Kidney (tissue), 22 donors: ENCODE measurements around the gene AASDH. TPM values are rescaled to one million over a fixed set of nuclear protein-coding genes. Genes with fewer than 3 reads are reported as not detected.
A peak's percentile ranks its signal among the peaks of the same experiment; 100 is the strongest.

Experiments
- DNase-seq, 5 donors: peaks; one replicate each; pipeline ENCODE4 v3.0.0-alpha.2; 2013 to 2020
- FAIRE-seq: peaks from 2 replicates; lab custom pipeline; 2012; peaks lifted over from hg19 to GRCh38; lab: Jason Lieb, UNC
- H3K27ac ChIP-seq, 2 donors: one replicate each; pipeline ENCODE4 v1.7.0; 2013; ENCODE audit warnings: low read depth in 2 of 2, low read length in 2 of 2, inconsistent platforms in 1 of 2
- H3K27me3 ChIP-seq: one replicate; pipeline ENCODE4 v1.7.1; 2013; ENCODE audit warnings: low read length, inconsistent platforms; ENCODE audit not compliant: control insufficient read depth, insufficient read depth
- H3K36me3 ChIP-seq, 3 donors: one replicate each; pipeline versions ENCODE4 v1.7.0 to v1.7.1; 2013; ENCODE audit warnings: low read length in 3 of 3, control low read depth in 1 of 3, inconsistent platforms in 1 of 3; ENCODE audit not compliant: insufficient read depth in 3 of 3, control insufficient read depth in 2 of 3
- H3K4me1 ChIP-seq, 3 donors: one replicate each; pipeline versions ENCODE4 v1.7.0 to v1.7.1; 2013; ENCODE audit warnings: low read length in 3 of 3, inconsistent platforms in 1 of 3, low read depth in 1 of 3; ENCODE audit not compliant: control insufficient read depth in 2 of 3, insufficient read depth in 2 of 3
- H3K4me3 ChIP-seq, 3 donors: one replicate each; pipeline versions ENCODE4 v1.7.0 to v1.8.1; 2013; ENCODE audit warnings: low read length in 3 of 3, control low read depth in 1 of 3, inconsistent platforms in 1 of 3
- H3K9ac ChIP-seq, 3 donors: one replicate each; pipeline versions ENCODE4 v1.7.0 to v1.7.1; 2013; ENCODE audit warnings: low read length in 3 of 3, control low read depth in 1 of 3, inconsistent platforms in 1 of 3
- H3K9me3 ChIP-seq, 3 donors: one replicate each; pipeline versions ENCODE4 v1.7.0 to v1.7.1; 2013; ENCODE audit warnings: low read length in 3 of 3, control low read depth in 1 of 3, inconsistent platforms in 1 of 3; ENCODE audit not compliant: control insufficient read depth in 2 of 3, insufficient read depth in 1 of 3
- CTCF ChIP-seq: IDR thresholded peaks from 3 replicates; pipeline ENCODE4 v1.5.1; 2012; ENCODE audit warnings: mild to moderate bottlenecking, moderate library complexity, borderline replicate concordance; ENCODE audit not compliant: insufficient read depth; ENCODE audit errors: extremely low read depth
- intact Hi-C: fragments of 100-400 bp; cut with DNase I; formaldehyde crosslinking; loops from one replicate; pipeline ENCODE4 v1.11.1; 2022
- long read RNA-seq, 10 donors: library from polyadenylated mRNA in 1 of 10; unstranded in 1 of 10; transcript quantifications; one replicate each; pipeline ENCODE4 v2.0.0 and lab custom pipeline, GENCODE V29; 2021 to 2026
- polyA plus RNA-seq: library from polyadenylated mRNA; stranded (reverse); fragments of 350-450 nt; fragmentation: Illumina TruSeq; extraction: RNeasy Lipid Tissue Mini Kit (QIAGEN cat#74804); gene quantifications from one replicate; pipeline ENCODE4 v1.2.3, GENCODE V29; 2014; ENCODE audit warnings: low read depth, low replicate concordance; ENCODE audit not compliant: insufficient read depth
- total RNA-seq: library from RNA; stranded (reverse); fragmentation: NEBNext Ultra II Directional; extraction: Animal tissue kit (Norgen Biotek cat#: 25700); gene quantifications from one replicate; pipeline ENCODE4 v1.2.1, GENCODE V29; 2021
- donor health status: control.
- donor health status: control.
- donor health status: control.
- donor health status: control.
- donor health status: control.
- donor health status: DM: yes; HTN: yes; CAD: no.
- donor health status: Normal renal cell carcinoma (clear cell type).

AASDH gene, protein sequence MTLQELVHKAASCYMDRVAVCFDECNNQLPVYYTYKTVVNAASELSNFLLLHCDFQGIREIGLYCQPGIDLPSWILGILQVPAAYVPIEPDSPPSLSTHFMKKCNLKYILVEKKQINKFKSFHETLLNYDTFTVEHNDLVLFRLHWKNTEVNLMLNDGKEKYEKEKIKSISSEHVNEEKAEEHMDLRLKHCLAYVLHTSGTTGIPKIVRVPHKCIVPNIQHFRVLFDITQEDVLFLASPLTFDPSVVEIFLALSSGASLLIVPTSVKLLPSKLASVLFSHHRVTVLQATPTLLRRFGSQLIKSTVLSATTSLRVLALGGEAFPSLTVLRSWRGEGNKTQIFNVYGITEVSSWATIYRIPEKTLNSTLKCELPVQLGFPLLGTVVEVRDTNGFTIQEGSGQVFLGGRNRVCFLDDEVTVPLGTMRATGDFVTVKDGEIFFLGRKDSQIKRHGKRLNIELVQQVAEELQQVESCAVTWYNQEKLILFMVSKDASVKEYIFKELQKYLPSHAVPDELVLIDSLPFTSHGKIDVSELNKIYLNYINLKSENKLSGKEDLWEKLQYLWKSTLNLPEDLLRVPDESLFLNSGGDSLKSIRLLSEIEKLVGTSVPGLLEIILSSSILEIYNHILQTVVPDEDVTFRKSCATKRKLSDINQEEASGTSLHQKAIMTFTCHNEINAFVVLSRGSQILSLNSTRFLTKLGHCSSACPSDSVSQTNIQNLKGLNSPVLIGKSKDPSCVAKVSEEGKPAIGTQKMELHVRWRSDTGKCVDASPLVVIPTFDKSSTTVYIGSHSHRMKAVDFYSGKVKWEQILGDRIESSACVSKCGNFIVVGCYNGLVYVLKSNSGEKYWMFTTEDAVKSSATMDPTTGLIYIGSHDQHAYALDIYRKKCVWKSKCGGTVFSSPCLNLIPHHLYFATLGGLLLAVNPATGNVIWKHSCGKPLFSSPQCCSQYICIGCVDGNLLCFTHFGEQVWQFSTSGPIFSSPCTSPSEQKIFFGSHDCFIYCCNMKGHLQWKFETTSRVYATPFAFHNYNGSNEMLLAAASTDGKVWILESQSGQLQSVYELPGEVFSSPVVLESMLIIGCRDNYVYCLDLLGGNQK
- total RNA-seq (16.7 TPM), polyA plus RNA-seq (6.0 TPM)
- long read RNA-seq, donor 1, partial matches to known transcripts, result 0 of 2 reads
- long read RNA-seq, donor 1, other reads (novel, unspliced or antisense), result 0 of 2 reads
- long read RNA-seq, donor 2, partial matches to known transcripts, result 0 of 2 reads
- long read RNA-seq, donor 2, other reads (novel, unspliced or antisense), result 0 of 2 reads
- long read RNA-seq, donor 3, partial matches to known transcripts, result 8 of 12 reads
- long read RNA-seq, donor 3, other reads (novel, unspliced or antisense), result 0 of 12 reads
- long read RNA-seq, donor 4, partial matches to known transcripts, result 58 of 75 reads
- long read RNA-seq, donor 4, other reads (novel, unspliced or antisense), result 16 of 75 reads
- long read RNA-seq, donor 5, result 0 reads
- long read RNA-seq, donor 6, partial matches to known transcripts, result 5 of 8 reads
- long read RNA-seq, donor 6, other reads (novel, unspliced or antisense), result 0 of 8 reads
- long read RNA-seq, donor 7, partial matches to known transcripts, result 3 of 6 reads
- long read RNA-seq, donor 7, other reads (novel, unspliced or antisense), result 3 of 6 reads
- long read RNA-seq, donor 8, partial matches to known transcripts, result 6 of 7 reads
- long read RNA-seq, donor 8, other reads (novel, unspliced or antisense), result 0 of 7 reads
- long read RNA-seq, donor 9, partial matches to known transcripts, result 0 of 1 reads
- long read RNA-seq, donor 9, other reads (novel, unspliced or antisense), result 0 of 1 reads
- long read RNA-seq, donor 10, partial matches to known transcripts, result 6 of 6 reads
- long read RNA-seq, donor 10, other reads (novel, unspliced or antisense), result 0 of 6 reads

DNA sequence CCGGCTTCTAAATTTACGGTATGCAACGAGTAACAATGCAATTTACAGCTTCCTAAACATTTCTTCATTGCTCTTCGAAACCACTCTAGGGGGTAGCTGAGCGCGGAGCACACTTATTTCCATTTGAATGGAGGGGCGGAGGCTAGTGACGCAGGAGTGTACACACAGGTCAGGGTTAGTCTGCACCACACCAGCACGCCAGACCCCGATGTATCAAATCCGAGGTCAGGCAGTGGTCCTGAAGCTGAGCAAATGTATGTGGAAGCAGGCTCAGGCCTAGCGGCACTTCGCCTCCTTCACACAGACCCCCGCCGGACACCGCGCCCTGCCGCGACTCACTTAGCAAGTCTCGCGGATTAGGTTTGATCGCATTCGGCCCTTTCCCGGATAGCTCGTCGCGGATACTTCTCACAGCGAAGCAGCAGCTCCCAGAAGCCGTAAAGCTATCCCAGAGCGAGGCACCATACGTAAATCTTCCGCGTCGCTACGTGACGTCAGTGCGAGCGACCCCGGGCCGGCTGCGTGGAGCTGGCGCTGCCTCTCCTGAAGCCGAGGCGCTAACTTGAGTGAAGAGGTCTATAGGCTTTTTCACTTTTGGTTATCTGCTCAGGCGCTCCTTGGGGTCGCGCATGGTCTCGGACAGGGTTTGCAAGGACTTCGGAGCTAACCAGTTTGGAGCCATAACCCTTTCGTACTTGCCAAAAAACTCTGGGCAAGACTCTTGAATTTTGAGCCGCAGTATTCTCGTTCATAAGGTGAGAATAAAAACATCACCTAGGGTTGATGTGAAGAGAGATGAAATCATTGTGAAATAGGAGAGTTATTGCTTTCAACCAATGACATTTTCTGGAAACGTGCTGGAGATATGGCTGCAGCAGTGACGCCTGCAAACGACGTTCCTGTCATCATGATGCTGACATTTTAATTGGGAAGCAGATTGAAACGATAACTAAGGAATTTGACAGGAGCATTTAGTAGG is at the start of gene AASDH:
Gene AASDH (minus strand): TSS at position 469 of the 979 bp plus-strand sequence. CDS start 3,192 bp downstream, outside the sequence.
- Histone ChIP-seq H3K4me3 (peak within 1 kb of the TSS; percentile 89 to 97 (median 96)), H3K27me3 (no peaks in the 10 kb centered on the region), H3K9me3 (no peaks in the 10 kb centered on the region), H3K9ac (peak within 1 kb of the TSS; percentile 86 to 99 (median 96)), H3K4me1 (peaks cover 0 to 9% (median 7%) of the 10 kb centered on the region in 3 donors), H3K36me3 (no peaks in the 10 kb centered on the region), H3K27ac (peak within 1 kb of the TSS; percentile 98 to 99)
- intact Hi-C loops, result no loop called here
- FAIRE-seq (no peak), DNase-seq (peak; percentile 96 to 98 (median 97))
- TF ChIP-seq CTCF, result peak; percentile 12

GRCh38 chr4:56435140-56435926 is 48.0 kb upstream of the AASDH start, which contains the start of gene PPAT:
Gene PPAT (minus strand): TSS chr4:56435615. CDS start chr4:56435477, 138 bp downstream.
- Histone ChIP-seq H3K27ac (peak within 1 kb of the TSS; percentile 90 to 98), H3K36me3 (no peaks in the 10 kb centered on the region), H3K27me3 (no peaks in the 10 kb centered on the region), H3K4me1 (peaks cover 3 to 5% (median 5%) of the 10 kb centered on the region in 3 donors), H3K9me3 (no peaks in the 10 kb centered on the region), H3K9ac (peak within 1 kb of the TSS; percentile 88 to 94 (median 89)), H3K4me3 (peak within 1 kb of the TSS; percentile 80 to 99 (median 97))
- DNase-seq (peak; percentile 99), FAIRE-seq (no peak)
- peak; percentile 31 for TF ChIP-seq CTCF
- intact Hi-C loops, result no loop called here
